Fibroblast of upper back skin (primary cell): ENCODE results near the gene RASAL3.

Experiments
- DNase-seq: peaks from one replicate; pipeline ENCODE4 v3.0.0-alpha.2; 2013

Gene RASAL3

GRCh38 chr19:15432629-15433518, 31.5 kb downstream of the RASAL3 start:
- peak; percentile 88 for DNase-seq

- DNase-seq, result no peak
These were observed 32.3 kb downstream of the RASAL3 start for GRCh38 chr19:15432018-15432494.

DNA sequence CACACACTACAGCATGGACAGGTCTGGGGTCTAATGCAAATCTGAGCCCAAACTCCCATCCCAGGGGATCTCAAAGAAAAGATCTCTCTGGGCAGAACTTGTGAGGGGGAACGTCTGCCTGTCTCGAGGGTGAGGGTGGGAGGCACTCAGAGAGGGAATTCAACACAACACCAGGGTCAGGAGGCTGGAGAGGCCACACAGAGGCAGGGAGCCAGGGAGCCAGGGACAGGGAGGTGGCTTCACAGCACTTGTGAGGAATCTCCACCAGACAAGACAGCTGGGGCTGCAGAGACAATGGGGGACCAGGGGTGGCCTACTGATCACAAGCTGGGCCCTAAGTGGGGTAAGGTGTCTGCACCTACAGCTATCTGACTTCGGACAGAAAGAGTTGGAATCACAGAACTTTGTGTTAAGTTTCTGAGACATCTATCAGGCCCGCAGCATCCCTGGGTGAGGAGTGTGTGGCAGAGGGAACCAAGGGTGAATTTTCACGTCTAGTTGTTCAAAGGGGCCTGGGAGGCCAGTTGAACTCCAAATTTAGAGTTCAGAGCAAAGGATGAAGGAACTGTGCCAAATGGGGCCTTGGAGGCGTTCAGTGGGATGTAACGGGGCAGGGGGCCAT, 32.8 kb downstream of the RASAL3 start:
- no peak for DNase-seq

- no peak for DNase-seq
These were observed 33.7 kb downstream of the RASAL3 start for GRCh38 chr19:15430526-15431120.

- no peak for DNase-seq
These were observed 34.4 kb downstream of the RASAL3 start for GRCh38 chr19:15429825-15430467.

DNA sequence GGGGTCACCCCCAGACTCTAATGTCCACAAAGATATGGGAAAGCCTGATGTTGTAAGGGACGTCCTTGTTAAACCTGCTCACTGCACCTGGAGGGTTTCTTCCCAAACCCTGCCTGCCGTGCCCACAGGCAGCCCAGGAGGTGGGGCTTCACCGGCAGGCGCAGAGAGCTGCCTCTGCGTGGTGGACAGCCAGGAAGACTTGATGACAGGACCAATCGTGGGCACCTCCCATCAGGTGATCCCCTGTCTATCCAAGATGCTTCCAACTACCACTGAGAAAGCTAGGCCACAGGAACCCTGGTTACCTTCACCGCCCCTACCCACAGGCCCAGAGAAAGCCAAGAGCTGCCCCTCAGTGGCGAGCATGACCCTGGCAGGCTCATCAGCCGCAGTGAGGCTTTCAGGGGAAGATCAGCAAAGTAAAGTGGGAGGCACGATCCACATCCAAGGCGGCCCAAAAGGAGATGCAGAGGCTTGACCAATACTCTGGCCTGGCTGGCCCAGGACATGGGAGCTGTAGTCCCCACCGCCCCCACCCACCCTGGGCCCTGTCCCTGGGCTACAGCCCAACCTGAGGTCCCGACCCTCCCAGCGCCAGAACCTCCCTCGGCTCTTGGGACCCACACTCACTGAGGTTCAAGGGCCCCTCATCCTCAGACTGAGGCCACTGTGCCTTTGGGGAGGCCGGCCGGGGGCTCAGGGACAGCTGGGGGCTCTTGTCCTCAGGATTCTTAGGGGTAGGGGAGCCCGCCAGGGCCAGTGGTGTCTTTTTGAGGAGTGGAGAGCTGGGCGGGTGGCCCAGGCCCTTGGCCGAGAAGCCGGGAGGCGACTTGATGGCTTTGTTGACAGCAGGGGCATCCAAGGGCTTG, 35.2 kb downstream of the RASAL3 start:
- DNase-seq, result no peak

DNA sequence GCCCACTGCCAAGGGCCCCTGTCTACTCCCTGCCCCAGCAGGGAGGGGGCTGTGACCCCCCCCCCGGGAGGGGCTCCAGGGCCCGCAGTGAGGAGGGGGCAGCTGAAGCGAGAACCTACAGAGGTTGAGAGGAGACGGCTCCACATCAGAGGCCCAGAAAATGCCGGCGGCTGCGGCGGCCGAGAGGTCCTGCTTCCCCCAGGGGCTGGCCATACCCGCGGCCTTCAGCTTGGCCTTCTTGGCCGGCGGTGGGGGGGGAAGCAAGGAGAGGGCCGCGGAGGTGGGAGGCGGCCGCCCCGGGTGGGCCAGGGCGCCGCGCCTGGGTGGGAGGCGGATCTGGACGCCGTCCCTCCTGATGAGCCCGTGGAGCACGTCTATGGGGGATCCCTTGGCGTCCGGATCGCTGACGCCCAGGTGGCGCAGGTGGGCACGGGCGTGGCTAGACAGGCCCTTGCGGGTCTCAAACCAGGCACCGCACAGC, 36.3 kb downstream of the RASAL3 start:
- no peak for DNase-seq

DNA sequence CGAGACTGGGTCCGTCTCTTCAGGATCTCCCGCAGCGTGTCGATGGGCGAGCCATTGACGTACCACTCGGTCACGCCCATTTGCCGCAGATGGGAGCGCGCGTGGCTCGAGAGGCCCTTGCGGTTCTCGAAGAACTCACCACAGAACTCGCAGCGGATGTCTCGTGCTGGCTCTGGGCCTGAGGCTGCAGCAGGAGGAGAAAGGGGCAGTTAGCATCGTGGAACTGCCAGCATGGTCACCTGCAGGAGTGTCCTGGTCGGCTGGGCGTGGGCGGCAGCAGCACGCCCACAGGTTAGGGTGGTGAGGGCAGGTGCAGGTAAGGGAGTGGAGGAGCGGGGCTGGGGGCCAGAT, 37.0 kb downstream of the RASAL3 start:
- DNase-seq, result no peak

DNA sequence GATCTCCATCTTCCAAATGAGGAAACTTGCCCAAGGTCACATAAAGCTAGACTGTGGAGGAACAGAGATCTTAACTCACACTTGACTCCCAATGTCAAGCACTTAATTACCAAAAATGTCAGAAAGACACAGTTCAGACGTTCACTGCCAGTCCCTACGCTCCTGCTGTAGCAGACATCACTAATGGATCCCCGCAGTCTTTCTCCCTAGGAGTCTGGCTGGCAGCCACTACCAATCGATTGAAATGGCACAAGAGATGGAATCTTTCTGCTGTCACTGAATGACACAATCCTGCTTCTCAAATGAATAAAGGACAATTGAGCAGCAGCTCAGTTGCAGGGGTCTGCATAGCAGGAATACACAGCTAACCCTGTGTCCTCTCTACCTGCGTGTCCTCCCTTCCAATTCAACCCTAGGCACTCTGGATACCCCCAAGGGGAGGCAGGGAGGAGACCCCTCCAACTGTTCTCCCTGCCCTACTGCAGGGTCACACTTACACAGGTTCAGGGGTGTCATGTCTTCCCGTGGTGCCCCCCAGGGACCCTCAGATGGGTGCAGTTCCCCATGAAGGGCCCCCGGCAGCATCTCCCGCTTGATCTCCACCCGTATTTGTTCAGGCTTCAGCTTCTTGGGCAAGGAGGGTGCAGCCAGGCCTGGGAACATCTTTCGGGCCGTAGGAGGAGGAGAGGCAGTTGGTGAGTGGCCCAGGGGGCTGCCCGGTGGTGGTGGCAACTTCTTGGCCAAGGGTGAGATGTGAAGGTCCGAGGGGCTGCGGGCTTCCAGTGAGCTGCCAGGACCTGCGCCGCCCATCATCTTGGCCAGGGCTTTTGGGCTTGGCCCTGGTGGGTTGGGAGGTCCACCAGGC, 37.6 kb downstream of the RASAL3 start:
- DNase-seq, result no peak

GRCh38 chr19:15425321-15425950, 38.9 kb downstream of the RASAL3 start:
- no peak for DNase-seq

- DNase-seq, result no peak
These were observed 39.6 kb downstream of the RASAL3 start for GRCh38 chr19:15424692-15425272.

GRCh38 chr19:15424121-15424520, 40.2 kb downstream of the RASAL3 start:
- DNase-seq, result no peak

DNA sequence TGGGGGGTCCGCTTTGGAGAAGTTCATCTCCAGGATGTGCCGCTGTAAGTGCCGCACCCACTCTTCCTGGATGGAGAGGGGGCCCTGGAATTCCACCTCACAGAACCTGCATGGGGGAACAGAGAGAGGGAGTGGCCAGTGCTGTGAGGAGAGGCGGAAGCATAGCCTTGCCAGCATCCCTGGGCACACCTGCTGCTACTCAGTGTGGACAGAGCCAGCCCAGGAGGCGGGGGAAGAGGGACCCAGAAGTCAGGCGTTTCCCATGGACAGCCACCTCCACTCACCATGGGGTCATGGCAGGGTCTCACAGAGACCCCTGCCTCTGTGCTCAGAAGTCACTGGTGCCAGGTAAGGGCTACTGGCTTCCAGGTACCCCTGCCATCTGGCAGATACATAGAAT, 41.2 kb downstream of the RASAL3 start:
- DNase-seq, result no peak

GRCh38 chr19:15422296-15423075, 41.9 kb downstream of the RASAL3 start:
- no peak for DNase-seq

GRCh38 chr19:15421721-15422260, 42.6 kb downstream of the RASAL3 start:
- no peak for DNase-seq

DNA sequence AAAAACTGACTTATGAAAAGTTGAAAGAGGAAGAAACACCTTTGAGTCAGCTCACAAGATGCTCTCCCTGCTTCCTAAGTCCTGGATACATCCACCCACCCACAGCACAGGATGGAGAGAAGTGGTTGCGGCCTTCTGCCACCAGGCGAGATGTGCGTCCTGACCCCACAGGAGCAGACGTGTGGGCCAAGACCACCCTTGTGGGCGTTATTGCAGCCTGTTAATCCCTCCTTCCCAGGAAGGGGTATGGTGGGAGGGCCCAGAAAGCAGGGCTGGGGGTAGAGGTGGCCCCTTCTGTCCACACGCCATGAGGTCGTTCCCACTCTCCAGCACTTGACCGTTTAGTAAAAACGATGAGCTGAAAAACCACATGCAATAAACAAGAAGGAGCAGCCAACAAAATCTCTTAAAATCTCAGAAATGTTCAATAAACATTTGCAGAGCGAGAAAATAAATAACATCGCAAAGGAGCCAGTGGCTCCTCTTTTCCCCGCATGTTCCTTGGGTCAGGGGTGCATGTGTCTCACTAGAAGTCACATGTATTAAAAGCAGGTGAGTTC, 43.1 kb downstream of the RASAL3 start:
- DNase-seq, result no peak

DNA sequence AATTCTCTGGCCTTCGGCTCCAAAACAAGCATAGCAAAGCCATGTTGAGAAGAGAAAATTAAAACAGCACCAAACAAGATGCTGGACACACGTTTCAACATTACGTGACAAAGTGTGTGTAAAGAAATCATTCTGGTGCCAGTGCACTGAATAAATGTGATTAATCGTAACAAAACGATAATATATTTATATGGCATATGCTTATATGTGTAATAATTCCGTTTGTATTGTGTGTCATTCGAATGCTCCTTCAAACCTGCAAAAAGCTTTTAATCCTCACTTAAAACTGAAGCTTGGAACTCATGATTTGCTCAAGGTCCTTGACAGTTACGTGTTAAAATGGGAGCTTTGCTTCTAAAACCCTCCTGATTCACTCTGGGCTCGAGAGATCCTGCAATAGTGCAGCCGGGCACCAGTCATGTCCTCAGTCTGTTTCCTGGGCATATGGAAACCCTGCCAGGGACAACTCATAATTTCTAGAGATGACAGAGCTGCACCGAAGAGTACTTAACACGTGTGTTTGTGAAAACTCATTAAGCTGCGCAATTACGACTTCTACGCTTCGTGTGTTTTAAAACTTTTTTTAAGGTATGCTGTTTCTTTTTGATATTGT, 44.8 kb downstream of the RASAL3 start:
- DNase-seq, result no peak
